ENCODE data around the gene PPP6C. TPM values are rescaled to one million over a fixed set of nuclear protein-coding genes. Genes with fewer than 3 reads are reported as not detected.
"Not testable (repeated sequence)": the region's sequence is repeated elsewhere in the genome, so short reads cannot be mapped to it uniquely, and the experiment has no call there.

PPP6C gene
- total RNA-seq, 1 experiment from 2014 or later: 22.7 TPM

DNA sequence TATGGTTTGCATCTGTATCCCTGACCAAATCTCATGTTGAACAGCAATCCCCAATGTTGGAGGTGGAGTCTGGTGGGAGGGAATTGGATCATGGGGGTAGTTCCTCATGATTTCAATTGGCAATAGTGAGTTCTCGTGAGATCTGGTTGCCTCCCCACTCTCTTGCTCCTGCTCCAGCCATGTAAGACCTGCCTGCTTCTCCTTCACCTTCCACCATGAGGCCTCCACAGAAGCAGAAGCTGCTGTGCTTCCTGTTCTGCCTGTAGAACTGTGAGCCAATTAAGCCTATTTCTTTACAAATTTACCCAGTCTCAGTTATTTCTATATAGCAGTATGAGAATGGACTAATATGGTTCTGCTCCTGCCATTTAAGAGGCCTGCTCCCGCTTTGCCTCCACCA lies 79.1 kb downstream of the PPP6C start:
- CTCF ChIA-PET: no interaction called here
- intact Hi-C loops (cut with micrococcal nuclease; ENCODE audit: unreplicated experiment): no loop called here
- no peaks in the 10 kb centered on the region for H3K36me3 Mint-ChIP-seq (ENCODE audit: insufficient read depth, unreplicated experiment)

GRCh38 chr9:125108541-125108940 lies 81.1 kb downstream of the PPP6C start:
- H3K36me3 Mint-ChIP-seq (ENCODE audit: insufficient read depth, unreplicated experiment); H3K27ac Mint-ChIP-seq (ENCODE audit: unreplicated experiment); DNase-seq; H3K9me3 Mint-ChIP-seq (ENCODE audit: low read depth, unreplicated experiment); H3K27me3 Mint-ChIP-seq (ENCODE audit: unreplicated experiment); CTCF ChIA-PET; intact Hi-C loops (cut with micrococcal nuclease; ENCODE audit: unreplicated experiment); BruUV-seq (replicated peaks); H3K4me1 Mint-ChIP-seq (ENCODE audit: low read depth, unreplicated experiment); H3K4me3 Mint-ChIP-seq (ENCODE audit: low read depth, unreplicated experiment): not testable (repeated sequence)

More for the DNA sequence above, 79.1 kb downstream of the PPP6C start:
- Mint-ChIP-seq H3K27me3 (ENCODE audit: unreplicated experiment) (no peaks in the 10 kb centered on the region), H3K4me3 (ENCODE audit: low read depth, unreplicated experiment) (no peak overlapping the region), H3K9me3 (ENCODE audit: low read depth, unreplicated experiment) (peaks cover 3% of the 10 kb centered on the region), H3K27ac (ENCODE audit: unreplicated experiment) (no peak overlapping the region), H3K4me1 (ENCODE audit: low read depth, unreplicated experiment) (no peaks in the 10 kb centered on the region)
- TF ChIP-seq CTCF (IDR thresholded peaks at IDR 0.05; ENCODE audit: unreplicated experiment): no peak
- BruUV-seq (replicated peaks): no TSS peak
- no peak for DNase-seq

DNA sequence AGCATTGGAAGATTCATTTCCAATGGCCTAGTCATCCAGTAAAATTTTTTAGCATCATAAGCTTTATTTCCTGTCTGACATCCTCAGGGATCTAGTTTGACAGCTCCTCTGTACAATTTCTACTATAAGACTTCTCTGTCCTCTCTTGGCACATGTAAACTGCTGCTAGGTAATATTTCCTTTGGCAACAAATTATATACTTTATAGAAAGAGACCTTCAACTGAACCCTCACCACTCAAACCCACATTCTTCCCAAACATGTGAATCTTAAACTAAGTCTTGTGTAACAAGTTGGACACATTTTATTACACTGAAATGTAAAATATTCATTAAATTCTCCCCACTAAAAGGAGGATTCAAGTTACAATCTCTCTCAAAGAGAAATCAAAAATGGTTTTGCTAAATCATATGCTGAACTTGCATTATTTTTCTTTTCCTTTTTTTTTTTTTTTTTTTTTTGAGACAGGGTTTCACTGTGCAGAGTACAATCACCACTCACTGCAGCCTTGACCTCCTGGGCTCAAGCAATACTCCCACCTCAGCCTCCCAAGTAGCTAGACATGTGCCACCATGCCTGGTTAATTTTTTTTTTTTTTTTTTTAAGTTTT lies 83.2 kb downstream of the PPP6C start:
- no peaks in the 10 kb centered on the region for H3K36me3 Mint-ChIP-seq (ENCODE audit: insufficient read depth, unreplicated experiment)
- no peaks in the 10 kb centered on the region for H3K9me3 Mint-ChIP-seq (ENCODE audit: low read depth, unreplicated experiment)
- no peak overlapping the region for H3K27ac Mint-ChIP-seq (ENCODE audit: unreplicated experiment)

DNA sequence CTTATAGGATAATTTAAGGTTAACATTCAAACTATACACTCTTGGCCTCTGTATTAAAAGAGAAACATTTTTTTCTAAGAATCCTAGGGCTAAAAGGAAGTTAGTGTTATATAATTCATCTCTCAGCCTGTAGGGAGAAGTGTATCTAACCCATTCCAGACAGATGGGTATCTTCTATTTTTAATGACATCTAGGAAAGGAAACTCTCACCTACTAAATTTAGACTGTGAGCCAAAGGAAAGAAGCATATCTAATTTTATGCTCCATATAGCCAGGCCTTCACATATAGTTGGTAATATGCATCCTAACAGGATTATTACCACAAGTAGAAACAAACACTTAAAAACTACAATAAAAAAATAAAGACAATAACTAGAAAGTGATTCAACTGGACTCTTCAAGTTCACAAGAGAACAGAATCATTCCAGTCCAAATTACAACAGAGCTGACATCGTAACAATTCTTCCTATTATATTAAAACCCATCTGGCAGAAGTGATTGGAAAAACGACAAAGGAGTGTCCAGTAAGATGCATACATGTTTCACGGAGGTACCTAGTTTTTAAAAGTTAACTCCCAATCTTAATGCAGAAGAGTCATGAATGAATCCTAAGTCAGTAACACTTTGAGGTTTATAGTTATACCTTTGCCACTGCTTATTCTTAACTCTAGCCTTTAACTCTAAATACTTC lies 85.7 kb downstream of the PPP6C start:
- CTCF ChIA-PET: no interaction called here
- H3K4me1 Mint-ChIP-seq (ENCODE audit: low read depth, unreplicated experiment): peaks cover 7% of the 10 kb centered on the region
- BruUV-seq (replicated peaks): no TSS peak
- TF ChIP-seq CTCF (IDR thresholded peaks at IDR 0.05; ENCODE audit: unreplicated experiment): no peak
- H3K27ac Mint-ChIP-seq (ENCODE audit: unreplicated experiment): no peak overlapping the region
- no peaks in the 10 kb centered on the region for H3K27me3 Mint-ChIP-seq (ENCODE audit: unreplicated experiment)
- no peaks in the 10 kb centered on the region for H3K36me3 Mint-ChIP-seq (ENCODE audit: insufficient read depth, unreplicated experiment)
- DNase-seq: no peak
- no peaks in the 10 kb centered on the region for H3K9me3 Mint-ChIP-seq (ENCODE audit: low read depth, unreplicated experiment)
- intact Hi-C loops (cut with micrococcal nuclease; ENCODE audit: unreplicated experiment): no loop called here
- H3K4me3 Mint-ChIP-seq (ENCODE audit: low read depth, unreplicated experiment): no peak overlapping the region

More for the DNA sequence above, 83.2 kb downstream of the PPP6C start:
- no peak for TF ChIP-seq CTCF (IDR thresholded peaks at IDR 0.05; ENCODE audit: unreplicated experiment)
- no TSS peak for BruUV-seq (replicated peaks)
- no peak for DNase-seq
- no peaks in the 10 kb centered on the region for H3K27me3 Mint-ChIP-seq (ENCODE audit: unreplicated experiment)
- intact Hi-C loops (cut with micrococcal nuclease; ENCODE audit: unreplicated experiment): no loop called here
- H3K4me3 Mint-ChIP-seq (ENCODE audit: low read depth, unreplicated experiment): no peak overlapping the region
- H3K4me1 Mint-ChIP-seq (ENCODE audit: low read depth, unreplicated experiment): peaks cover 7% of the 10 kb centered on the region
- CTCF ChIA-PET: no interaction called here

DNA sequence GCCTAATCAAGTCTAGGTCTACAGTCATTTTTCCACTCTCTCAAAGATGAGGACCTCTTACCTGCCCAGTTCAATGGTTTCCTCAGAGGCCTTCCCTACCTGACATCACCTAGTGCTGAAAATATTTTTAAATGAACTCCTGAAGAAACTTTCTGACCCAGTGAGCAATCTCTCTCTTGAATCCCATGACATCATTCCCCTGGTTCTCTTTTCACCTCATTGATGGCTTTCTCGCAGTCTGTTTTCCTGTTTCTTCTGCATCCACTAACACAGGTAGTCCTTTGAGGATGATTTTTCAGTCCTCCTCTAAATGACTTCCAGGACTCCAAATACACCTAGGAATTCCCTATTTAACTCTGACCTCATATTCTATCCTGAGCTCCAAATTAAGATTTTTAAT lies 86.6 kb downstream of the PPP6C start:
- no TSS peak for BruUV-seq (replicated peaks)
- intact Hi-C loops (cut with micrococcal nuclease; ENCODE audit: unreplicated experiment): no loop called here
- Mint-ChIP-seq H3K27ac (ENCODE audit: unreplicated experiment) (no peak overlapping the region), H3K4me1 (ENCODE audit: low read depth, unreplicated experiment) (peaks cover 7% of the 10 kb centered on the region), H3K27me3 (ENCODE audit: unreplicated experiment) (no peaks in the 10 kb centered on the region), H3K9me3 (ENCODE audit: low read depth, unreplicated experiment) (no peaks in the 10 kb centered on the region), H3K36me3 (ENCODE audit: insufficient read depth, unreplicated experiment) (no peaks in the 10 kb centered on the region), H3K4me3 (ENCODE audit: low read depth, unreplicated experiment) (no peak overlapping the region)
- DNase-seq: no peak
- CTCF ChIA-PET: no interaction called here
- TF ChIP-seq CTCF (IDR thresholded peaks at IDR 0.05; ENCODE audit: unreplicated experiment): no peak

Measured in Calu3 (cell line).